ENCODE measurements around the gene MARCHF7. TPM values are rescaled to one million over a fixed set of nuclear protein-coding genes. Genes with fewer than 3 reads are reported as not detected.

The MARCHF7 gene
- total and polyA plus RNA-seq, 9 donors = 42.7 to 89.0 (median 83.9) TPM

DNA sequence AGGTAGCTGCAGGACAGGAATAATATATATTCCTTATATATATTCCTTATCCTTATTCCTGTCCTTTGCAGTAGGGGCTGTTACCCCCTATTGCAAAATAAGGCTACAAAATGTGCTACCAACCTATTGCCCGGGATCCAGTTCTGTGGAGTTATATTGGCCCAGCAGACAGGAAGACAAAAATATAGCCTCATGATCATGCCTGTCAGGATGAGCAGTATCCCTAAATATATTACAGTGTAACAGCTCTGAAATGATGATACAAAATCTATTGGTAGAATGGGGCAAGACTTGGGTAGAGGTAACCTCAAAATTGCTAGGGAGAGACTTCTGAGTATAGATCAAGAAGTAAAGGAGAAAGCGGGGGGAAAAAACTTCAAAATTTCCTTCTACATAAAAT, 31.6 kb upstream of the MARCHF7 start:
- Histone ChIP-seq H3K27ac (no peak overlapping the region), H3K4me3 (no peak overlapping the region), H3K27me3 (no peaks in the 10 kb centered on the region), H3K4me1 (ENCODE audit: insufficient read depth) (no peaks in the 10 kb centered on the region), H3K36me3 (no peaks in the 10 kb centered on the region), H3K9me3 (no peaks in the 10 kb centered on the region)
- no peak for DNase-seq
- intact Hi-C loops (cut with DNase I) = no loop called here
- 99 to 100% (median 99%) methylated on average over 2 of the region's 2 CpGs for WGBS, 3 donors
- TF ChIP-seq EP300 (IDR thresholded peaks at IDR 0.05) (no peak), POLR2A (IDR thresholded peaks at IDR 0.05) (no peak)
- TF ChIP-seq, protein P1, sequence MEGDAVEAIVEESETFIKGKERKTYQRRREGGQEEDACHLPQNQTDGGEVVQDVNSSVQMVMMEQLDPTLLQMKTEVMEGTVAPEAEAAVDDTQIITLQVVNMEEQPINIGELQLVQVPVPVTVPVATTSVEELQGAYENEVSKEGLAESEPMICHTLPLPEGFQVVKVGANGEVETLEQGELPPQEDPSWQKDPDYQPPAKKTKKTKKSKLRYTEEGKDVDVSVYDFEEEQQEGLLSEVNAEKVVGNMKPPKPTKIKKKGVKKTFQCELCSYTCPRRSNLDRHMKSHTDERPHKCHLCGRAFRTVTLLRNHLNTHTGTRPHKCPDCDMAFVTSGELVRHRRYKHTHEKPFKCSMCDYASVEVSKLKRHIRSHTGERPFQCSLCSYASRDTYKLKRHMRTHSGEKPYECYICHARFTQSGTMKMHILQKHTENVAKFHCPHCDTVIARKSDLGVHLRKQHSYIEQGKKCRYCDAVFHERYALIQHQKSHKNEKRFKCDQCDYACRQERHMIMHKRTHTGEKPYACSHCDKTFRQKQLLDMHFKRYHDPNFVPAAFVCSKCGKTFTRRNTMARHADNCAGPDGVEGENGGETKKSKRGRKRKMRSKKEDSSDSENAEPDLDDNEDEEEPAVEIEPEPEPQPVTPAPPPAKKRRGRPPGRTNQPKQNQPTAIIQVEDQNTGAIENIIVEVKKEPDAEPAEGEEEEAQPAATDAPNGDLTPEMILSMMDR (IDR thresholded peaks at IDR 0.05) = no peak

DNA sequence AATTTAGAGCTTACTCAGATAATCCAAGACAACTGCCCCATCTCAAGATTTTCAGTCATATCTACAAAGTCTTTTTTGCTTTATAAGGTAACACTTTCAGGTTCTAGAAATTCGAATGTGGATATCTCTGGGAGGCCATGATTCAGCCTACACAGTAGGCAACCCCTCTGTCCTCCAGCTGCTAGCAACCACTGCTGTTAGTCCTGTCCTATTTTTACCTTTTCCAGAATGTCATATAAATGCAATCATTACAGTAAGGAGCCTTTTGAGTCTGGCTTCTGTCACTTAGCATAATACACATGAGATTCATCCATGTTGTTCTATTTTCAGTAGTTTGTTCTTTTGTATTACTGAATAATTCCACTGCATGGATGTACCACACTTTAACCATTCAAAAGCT, 28.5 kb upstream of the MARCHF7 start:
- TF ChIP-seq, protein P1 (IDR thresholded peaks at IDR 0.05) = no peak
- DNase-seq = no peak
- 66 to 79% (median 77%) methylated on average over 1 of the region's 1 CpG for WGBS, 3 donors
- intact Hi-C loops (cut with DNase I) = no loop called here
- Histone ChIP-seq H3K27ac (no peak overlapping the region), H3K36me3 (no peaks in the 10 kb centered on the region), H3K27me3 (no peaks in the 10 kb centered on the region), H3K9me3 (no peaks in the 10 kb centered on the region), H3K4me1 (ENCODE audit: insufficient read depth) (no peaks in the 10 kb centered on the region), H3K4me3 (no peak overlapping the region)

DNA sequence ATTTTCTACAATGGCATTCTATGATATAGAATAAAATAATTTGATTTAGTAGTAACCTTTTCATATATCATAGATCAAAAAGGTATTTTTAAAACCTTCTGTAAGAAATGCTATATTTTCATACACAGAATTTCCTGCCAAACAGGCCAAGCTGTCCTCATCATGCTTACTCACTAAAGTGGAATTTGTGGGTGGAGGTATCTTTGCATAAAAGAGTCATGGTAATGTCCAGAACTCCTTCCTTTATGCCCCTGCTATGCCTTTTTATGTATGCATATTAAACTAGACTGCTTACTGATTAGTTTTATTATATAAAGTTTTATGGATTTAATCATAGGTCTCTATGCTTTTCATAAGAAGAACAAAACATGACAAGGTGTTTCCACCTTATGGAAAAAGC, 27.5 kb upstream of the MARCHF7 start:
- no peak for DNase-seq
- Histone ChIP-seq H3K4me3 (no peak overlapping the region), H3K36me3 (no peaks in the 10 kb centered on the region), H3K27ac (no peak overlapping the region), H3K9me3 (no peaks in the 10 kb centered on the region), H3K4me1 (ENCODE audit: insufficient read depth) (no peaks in the 10 kb centered on the region), H3K27me3 (no peaks in the 10 kb centered on the region)
- TF ChIP-seq, protein P1 (IDR thresholded peaks at IDR 0.05) = no peak
- no peak for TF ChIP-seq EP300 (IDR thresholded peaks at IDR 0.05)
- intact Hi-C loops (cut with DNase I) = no loop called here

DNA sequence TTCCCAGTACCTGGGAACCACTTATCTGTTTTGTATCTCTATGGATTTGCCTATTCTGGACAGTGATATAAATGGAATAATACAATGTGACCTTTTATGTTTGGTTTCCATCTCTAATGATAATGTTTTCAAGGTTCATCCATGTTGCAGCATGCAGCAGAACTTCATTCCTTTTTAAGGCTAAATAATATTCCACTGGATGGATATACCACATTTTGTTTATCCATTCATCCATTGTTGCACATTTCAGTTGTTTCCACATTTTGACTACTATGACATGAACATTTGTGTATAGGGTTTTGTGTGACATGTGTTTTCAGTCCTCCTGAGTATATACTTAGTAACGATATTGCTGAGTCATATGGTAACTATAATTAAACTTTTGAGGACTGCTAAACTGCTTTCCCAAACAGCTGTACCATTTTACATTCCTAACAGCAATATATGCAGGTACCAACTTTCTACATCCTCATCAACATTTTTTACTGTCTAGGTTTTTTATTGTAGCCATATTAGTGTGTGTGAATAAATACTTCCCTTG, 17.7 kb upstream of the MARCHF7 start:
- Histone ChIP-seq H3K4me1 (ENCODE audit: insufficient read depth) (no peaks in the 10 kb centered on the region), H3K27ac (no peak overlapping the region), H3K36me3 (no peaks in the 10 kb centered on the region), H3K4me3 (no peak overlapping the region), H3K27me3 (no peaks in the 10 kb centered on the region), H3K9me3 (no peaks in the 10 kb centered on the region)
- DNase-seq = no peak
- no peak for TF ChIP-seq POLR2A (IDR thresholded peaks at IDR 0.05)
- WGBS, 3 donors = 92 to 97% (median 93%) methylated on average over 1 of the region's 1 CpG
- intact Hi-C loops (cut with DNase I) = no loop called here

DNA sequence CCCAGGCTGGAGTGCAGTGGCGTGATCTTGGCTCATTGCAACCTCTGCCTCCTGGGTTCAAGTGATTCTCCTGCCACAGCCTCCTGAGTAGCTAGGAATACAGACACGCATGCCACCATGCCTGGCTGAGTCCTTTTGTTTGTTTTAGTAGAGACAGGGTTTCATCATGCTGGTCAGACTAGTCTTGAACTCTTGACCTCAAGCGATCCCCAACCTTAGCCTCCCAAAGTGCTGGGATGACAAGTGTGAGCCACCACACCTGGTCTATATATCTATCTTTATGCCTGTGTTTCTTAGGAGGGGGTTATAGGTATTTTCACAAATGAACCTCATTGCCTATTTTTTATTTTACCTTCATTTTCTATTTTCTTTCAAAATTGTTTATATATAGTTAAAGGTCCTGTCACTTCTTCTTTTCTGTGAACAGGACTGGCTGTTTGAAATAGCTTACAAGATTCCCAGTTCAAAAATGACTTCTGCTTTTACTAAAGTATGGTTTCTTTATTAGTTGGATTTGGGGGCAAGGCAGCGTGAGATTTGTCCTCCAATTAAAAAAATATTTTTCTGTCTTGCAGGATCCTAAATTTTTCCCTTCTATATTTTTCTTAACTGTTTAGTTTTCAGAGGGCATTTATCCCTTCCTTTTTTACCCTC, 16.4 kb upstream of the MARCHF7 start:
- Histone ChIP-seq H3K27ac (no peak overlapping the region), H3K4me1 (ENCODE audit: insufficient read depth) (no peaks in the 10 kb centered on the region), H3K27me3 (no peaks in the 10 kb centered on the region), H3K36me3 (no peaks in the 10 kb centered on the region), H3K9me3 (no peaks in the 10 kb centered on the region), H3K4me3 (no peak overlapping the region)
- intact Hi-C loops (cut with DNase I) = no loop called here
- TF ChIP-seq, protein P1 (IDR thresholded peaks at IDR 0.05) = no peak
- no peak for TF ChIP-seq EP300 (IDR thresholded peaks at IDR 0.05)
- no peak for TF ChIP-seq POLR2A (IDR thresholded peaks at IDR 0.05)
- 94 to 98% (median 96%) methylated on average over 4 of the region's 4 CpGs for WGBS, 3 donors
- DNase-seq = no peak

All from ovary (tissue), 9 donors.